IPS DF 19.7 (cell line): ENCODE measurements around the gene ACSL6.

Source experiments
- DNase-seq: peaks from one replicate; pipeline ENCODE4 v3.0.0-alpha.2; 2013; ENCODE audit warnings: low read depth, low spot score

ACSL6 gene

DNA sequence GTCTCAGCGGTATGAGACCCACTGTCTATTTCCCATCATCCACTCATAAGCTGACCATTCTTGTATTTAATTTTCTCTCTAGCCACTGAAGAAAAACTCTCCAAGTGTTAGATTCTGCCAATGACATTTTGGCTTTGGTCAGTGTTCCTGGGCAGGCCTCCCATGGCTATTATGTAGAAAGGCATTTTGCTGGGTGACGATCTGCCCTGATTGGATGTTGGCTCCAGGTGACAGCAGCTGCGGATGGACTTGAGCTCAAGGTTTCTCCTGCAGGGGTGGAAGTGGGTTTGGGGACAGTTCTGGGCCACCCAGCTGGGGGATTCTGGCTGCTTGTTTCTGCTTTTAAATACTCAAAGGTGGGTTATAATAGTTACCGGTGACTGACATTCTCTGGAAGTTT lies 31.6 kb downstream of the ACSL6 start:
- no peak for DNase-seq

DNA sequence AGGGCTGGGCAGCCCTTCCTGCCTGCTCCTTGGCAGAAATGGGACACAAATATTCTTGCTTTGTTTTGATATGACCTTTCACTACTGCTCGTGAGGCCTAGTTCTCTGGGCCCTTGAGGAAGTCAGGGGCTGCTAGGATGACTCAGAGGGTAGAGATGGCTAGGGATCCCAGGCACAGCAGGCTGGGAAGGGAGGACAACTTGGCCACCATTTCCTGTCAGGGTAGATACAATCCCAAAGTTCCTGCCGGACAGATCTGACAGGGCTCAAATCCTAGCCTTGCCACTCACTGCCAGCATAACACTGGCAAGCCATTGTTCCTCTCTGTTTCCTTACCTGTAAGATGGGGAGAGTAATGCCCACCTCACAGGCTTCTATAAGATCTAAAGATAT lies 34.2 kb downstream of the ACSL6 start:
- no peak for DNase-seq

DNA sequence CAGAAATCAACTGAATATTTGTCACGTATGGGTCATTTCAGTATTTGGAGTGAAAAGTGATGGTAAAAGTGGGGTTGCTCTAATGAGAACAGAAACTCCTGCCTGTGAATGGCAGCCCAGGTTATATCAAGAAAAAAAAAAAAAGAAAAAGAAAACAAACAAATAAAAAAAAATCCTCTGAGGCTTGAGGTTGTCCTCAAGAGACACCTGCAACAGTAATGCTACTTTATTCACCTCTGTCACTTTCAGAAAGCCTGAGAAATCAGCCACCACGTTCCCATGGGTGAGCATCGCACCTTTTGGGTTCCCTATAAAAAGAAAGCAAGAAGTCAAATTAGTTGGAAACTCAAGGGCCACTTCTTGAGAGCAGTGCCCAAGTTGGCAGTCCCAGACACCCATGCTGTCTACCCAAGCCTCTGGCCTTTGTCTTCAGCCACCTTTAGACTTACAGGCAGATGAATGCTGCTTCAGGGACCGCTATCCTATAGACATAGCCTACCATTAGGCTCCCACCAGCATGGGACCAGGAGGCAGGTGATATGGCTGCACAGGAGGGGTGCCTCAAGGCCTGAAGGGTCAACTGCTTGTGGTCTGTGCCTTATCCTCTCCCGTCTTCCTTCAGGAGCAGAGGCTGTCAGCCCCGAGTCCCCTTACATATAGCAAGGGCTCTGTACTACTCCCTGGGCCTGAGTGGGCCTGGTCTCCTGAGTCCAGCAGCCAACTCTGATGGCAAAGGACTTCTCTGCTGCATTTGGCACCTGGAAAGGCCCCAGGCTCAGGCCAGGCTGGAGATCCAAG lies 34.8 kb downstream of the ACSL6 start:
- no peak for DNase-seq

DNA sequence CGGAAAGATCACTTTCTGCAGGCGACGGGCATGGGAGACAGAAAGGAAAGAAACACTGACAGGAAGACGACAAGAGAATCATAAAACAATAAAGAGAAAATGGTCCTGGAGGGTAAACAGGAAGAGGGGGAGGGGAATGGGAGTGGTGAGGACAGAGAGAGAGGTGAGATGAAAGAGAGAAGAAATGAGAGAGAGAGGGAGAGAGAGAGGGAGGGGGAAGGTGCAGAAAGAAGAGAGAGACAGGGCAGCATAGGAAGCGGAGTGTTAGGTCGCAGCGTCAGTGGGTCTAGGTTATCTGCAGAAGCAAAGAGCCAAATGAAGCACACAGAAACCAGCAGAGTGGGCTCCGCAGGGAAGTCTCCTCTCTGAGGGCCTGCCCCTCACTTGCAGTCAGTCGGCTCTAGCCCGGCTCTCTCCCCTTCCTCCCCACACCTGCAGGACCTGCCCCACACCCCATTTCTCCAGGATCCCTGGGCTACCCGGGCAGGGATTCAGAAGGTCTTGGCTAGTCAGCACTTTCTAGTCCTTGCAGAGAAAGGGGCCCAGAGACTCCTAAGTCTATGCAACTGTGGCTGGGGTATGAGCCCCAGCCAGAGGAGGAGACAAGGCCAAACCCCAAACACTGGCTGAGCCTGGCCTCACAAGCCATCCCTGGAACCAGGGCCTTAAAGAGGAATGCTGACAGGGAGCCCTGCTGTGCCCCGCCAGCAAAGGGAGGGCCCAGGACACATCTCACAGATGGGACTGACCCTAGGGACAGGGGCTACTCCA lies 36.3 kb downstream of the ACSL6 start:
- DNase-seq = no peak

DNA sequence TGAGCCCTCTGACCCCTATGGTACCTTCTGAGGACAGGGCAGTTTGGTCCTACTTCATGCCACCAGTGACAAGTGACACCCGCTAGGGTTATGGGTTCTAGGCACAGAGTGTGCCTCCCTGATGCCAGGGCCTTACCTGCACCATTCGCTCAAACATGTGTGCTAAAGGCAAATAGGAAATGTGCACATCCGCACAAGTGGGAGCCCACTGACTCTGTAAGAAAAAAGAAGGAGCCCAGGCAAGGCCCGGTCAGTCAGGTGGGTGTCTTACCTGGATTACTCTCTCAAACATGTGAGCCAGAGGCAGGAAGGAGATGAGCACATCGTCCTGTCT lies 36.9 kb downstream of the ACSL6 start:
- DNase-seq = no peak

DNA sequence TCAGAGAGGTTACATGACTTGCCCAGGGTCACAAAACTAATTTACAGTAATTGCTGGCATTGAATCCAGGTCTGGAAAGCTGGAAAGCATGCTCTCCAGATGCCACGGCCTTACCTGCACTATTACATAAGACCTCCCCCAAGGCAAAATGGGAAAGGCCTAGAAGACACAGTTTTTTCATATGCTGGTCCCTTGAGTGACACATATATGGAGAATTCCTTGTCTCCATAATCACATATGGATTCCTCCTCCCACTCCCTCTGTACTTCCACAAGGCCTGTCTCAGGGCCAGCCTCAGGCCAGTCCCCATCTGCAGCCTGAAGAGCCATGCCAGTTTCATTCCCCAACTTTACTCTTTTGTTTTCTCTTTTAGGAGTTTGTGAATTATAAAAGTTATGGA lies 37.4 kb downstream of the ACSL6 start:
- DNase-seq = no peak

DNA sequence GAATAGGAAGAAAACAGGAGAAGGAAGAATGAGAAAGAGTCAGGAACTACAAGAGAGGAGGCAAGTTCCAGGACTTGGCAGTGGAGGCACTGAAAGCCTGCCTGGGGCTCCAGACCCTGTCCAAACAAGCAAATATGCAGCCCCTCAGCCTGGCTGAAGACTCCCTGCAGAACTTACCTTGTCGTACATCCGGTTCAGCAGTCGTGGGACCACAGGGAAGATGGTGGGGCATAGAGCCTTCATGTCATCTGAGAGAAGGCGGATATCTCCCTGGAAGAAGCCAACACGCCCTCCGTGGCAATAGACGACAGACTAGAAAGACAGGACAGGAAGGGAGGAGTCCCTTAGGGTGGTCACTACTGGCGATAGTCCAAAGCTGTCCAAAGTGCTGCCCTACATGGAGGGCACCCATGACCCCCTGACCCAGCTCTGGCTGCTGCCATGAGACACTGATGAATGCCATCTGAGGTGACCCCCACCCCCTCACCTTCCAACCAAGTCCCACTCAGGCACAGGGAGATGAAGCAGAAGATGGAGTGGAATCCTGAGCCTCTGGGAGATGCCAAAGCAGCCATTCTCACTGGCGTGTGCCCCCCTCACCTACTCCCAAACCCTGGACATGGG lies 38.3 kb downstream of the ACSL6 start:
- DNase-seq = no peak

DNA sequence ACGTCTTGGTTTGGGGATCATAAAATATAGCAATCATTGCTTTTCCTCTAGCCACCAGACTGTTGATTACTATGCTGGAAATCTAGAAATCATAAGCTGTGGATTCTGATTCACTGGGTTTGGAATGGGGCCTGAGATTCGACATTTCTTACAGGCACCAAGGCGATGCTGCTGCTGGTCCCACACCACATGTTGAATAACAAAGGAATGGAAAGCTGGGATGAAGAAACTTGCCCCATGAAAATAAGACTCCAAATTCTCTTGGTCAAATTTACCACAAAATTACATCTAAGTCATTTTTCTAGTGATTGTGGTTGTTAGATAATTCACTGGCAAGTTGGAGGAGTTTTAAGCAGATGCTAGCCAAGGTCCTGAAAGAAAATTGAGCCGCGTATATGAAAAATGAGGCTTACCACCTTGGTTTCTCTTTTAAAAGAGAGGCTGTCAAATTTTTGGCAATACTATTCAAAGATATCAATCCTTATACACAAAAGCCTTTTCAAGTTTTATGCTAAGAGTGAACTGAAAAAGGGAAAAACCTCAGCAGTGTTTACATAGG lies 43.0 kb downstream of the ACSL6 start:
- no peak for DNase-seq

DNA sequence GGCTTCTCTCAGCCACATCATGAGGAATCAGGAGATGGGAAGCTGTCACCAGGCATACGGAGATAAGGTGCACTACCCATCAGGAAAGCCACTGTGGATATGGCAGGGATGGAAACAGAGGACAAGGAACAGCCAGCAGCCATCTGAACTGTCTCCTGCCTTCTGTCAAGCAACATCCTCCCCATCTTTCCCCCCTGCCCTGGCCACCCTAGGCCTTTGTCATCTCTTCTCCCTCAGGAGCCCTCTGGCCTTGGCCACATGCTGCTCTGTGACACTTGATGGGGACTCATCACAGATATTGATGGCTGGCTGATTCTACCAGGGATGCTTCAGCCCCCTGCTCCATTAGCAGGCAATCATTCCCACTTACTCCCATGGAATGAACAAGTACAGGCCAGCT lies 44.9 kb downstream of the ACSL6 start:
- DNase-seq = no peak

DNA sequence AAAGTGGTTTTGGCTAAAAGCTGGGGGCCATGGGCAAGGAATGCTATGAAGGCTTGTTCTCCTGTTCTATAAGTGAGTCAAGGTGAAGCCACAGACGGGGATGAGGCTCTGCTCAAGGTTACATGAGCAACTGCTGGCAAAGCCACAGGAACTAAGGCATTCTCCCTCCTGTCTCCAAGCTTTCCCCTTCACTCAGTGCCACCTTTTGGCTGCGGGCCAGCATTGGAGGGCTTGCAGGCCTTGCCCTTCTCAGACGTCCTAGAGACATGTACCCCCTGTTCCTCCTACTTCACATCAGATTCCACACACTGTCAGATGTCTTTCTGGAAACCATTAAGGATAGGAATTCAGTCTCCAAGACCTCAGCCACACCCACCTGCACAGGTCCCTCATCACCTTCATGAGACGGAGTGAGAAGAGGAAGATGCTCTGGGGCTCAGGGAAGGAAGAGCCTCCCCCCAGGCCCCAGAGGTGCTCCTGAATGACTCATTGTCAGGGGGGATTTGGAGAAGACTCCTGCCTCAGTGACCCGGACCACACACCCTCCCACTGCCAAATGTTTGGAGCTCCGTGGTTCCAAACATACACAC lies 45.5 kb downstream of the ACSL6 start:
- DNase-seq = no peak

DNA sequence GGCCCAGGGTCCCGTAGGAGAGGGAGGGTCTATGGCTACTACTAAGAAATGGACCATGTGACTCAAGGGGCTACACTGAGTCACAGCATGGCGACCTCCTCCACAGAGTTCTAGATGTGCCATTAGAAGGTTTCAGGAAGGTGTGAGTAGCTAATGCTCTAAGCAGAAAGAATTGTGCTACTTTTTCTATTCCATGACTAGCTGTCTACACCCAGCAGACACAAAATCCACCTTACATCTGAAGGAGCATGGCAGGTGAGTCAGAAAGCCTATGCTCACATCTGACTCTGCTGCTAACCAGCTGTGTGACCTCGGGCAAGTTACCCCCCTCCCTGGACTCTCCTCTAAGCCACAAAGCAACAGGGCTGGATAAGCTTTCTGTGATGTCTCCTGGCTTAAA lies 51.6 kb downstream of the ACSL6 start:
- no peak for DNase-seq

DNA sequence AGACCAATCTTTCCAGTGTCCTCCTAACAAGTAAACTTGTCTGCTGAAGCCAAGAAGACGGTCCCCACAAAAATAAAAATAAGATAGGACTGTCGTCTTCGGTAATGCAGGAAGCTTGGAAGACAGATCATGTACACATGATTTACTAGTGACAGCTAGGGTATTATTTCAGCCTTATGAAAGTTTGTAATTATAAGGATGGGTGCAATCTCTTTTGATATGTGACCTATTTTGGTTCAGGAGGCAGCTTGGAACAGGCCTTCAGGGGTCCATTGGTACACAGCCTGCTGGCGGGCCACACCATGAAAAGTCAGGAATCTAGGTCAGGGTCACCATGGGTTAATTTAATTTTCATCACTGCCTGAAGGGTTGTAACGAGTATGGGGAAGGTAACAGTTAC lies 52.3 kb downstream of the ACSL6 start:
- no peak for DNase-seq

DNA sequence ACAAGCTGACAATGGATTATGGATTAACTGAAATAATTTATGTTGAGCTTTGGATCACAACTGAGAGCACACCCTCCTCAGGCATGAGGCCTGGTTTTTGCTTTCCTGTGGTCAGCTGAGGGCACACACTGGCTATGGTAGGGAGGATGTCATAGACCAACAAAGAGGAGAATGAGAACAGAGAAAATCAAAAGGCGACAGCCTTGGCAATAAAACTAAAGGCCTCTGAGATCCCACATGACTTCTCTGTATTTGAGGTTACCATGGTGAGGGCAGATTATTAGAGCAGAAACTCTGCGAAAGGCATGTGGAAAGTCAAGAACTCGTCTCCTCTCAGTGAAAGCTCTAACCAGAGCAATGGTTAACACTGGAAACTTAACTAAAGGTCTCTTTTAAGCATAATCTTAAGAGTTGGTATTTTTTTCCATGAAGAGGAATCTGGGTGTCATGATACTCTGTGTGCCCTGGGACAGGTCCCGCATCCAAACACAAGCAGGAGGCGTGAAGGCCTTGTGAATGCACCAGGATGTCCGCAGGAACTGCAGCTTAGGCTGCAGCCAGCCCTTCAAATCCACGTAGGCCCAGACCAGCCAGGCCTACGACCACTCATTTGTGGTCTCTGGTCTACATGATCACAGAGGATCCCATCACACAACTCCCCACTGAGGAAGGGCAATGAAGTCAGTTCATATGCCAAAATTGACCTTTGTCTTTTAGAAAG lies 53.6 kb downstream of the ACSL6 start:
- DNase-seq = no peak

DNA sequence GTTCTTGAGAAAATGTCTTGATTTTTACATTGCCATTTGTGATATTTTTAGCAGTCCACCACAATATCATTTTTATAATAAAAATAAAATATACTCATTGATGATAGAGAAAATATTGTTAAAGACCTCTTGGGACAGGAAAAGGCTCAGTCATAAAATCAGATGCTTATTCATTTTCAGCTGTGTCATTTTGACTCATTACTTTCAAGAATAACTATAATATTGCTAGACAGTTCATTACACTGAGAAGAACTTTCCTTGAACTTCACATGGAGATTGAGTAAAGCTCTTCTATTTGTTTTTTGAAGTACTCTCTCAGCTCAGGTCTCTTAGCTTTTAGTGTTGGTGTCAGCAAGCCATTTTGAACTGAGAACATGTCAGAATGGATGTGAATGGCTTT lies 57.5 kb downstream of the ACSL6 start:
- no peak for DNase-seq

DNA sequence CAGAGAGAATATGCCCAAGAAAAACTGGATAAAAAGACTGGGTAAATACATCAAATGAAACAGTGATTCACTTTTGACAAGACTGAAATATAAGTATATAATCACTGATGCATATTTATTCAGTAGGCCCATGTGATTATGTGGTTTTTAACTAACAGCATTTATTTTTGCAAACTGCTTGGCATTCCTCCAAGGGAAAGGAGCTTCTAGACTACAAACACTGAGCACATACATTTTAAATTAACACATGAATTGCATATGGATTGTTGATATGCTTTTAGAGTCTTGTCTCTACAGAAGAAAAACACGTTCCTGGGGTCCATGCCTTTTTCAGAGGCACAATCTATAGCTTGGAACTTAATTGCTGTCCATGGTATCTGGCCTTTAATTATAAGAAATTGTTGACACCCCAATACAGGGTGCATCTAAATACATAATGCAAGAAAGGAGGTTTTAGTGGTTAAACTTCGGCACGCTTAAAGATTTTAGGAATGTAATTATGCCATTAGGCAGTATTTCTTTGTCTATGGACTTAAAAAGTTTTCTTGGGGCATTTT lies 59.1 kb downstream of the ACSL6 start:
- DNase-seq = no peak

DNA sequence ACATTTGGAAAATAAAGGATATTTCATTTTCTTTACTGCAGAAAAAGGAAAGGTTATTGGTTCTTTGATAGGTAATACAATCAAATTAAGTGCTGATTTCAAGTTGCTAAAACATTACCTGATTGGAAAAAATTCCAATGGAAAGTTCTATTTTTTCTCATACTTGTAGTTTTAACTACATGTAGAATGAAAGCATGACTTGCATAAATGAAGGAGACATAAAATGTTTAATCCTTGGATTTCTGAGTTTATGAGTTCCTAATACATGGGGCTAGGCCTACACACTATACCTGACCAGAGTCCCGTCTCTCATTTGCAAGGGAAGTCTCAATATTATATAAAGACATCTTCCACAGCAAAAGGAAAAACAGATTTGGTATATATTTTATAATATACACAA lies 60.8 kb downstream of the ACSL6 start:
- DNase-seq = no peak

DNA sequence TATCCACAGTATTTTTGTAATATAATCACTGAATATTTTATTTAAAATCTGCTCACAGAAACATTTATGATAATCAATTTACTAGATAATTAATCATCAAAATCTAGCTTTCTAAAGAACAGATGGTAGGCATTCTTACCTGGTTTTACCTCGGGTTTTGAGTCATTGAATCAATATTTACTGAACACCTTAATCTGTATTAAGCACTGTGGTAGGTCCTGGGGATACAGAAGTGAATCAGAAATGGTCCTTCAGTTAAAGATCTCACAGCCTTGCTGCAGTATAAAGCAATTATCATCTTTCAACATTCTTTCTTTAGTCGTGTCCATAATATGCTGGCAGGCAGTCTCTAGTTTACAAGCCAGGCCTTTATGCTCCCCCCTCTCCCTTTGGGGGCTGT lies 64.0 kb downstream of the ACSL6 start:
- DNase-seq = no peak

DNA sequence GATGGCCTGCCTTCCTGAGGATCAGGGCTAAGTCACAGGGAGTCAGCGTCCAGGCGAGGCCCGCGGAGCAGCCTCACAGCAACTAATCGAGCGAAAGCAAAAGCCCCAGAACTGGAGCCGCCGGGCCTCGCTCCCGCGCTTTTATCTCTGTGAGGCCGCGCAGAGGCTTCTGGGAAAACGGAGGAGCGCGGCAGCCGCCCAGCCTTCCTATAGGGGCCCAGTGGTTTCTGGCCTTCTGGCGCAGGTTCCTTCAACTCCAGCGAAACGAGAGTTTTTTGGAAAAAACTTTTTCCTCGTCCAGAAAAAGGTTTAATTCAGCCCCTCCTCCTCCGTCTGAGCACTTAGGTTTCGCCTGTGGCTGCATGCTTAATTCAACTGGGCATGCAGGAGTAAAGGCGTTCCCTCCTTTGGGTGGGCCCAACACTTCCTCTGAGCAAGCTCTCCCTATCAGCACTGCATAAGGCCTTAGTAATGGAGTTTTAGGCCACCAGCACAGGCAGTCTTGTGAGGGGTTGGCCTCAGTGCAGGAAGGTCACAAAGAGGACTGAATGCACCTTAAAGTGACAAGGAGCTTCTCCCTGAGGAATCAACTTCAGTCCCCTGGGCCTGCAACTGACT lies 65.8 kb downstream of the ACSL6 start, which contains the start of gene MEIKIN:
MEIKIN (minus strand) TSS at position 113 of the 618 bp plus-strand sequence. CDS start 158 bp downstream, outside the sequence.
- DNase-seq = no peak

DNA sequence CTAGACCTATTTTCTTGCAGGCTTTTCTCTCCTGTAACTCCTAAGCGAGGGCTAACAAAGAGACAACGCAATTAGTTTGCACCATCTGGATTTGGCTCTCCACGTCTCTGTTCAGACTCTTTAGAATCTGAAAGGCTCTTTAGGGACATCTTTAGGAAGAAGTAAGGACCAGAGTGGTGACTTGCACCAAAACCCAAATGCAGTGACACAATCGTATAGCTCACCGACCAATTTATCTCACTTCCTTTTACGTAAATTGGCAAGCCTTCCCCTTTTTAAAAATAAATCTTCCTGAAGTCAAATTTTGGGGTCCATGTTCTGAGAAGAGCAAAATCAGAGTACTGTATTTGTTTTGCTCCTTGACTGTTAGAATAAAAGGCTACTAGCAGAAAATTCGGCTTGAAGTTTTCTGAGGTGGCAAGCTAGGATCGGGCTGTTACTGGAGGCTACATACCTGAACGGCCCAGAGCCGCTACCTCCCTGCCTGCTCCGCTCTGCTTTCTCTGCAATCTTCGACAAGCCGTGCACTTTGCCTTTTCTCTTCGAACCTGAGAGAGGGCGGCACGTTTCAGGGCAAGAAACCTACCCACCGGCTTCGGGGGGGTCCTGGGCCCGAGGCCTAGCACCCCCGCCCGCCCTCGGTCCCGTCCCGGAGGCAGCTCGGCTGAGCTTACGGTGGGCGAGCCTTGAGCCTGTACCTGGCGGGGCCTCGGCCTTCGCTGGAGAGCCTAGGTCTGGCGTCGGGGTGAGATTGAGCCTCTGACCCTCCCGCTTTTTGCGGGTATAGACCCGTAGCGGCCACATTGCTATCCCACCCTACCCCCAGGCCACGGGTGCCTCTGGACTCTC lies 66.5 kb downstream of the ACSL6 start:
- no peak for DNase-seq

DNA sequence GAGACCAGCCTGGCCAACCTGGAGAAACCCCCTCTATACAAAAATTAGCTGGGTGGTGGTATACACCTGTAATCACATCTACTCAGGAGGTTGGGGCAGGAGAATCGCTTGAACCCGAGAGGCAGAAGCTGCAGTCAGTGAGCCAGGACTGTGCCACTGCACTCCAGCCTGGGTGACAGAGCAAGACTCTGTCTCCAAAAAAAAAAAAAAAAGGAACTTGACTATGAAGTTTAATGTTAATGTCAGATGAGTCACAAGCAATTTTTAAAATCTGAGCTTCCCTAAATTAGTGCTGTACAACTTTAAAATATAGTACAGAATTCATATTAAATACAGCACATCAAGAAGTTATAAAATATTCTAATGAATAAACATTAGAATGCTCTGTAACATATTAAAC lies 67.5 kb downstream of the ACSL6 start:
- DNase-seq = no peak
